HUES6 (cell line): ENCODE data around the gene CENPC.
"Not testable (repeated sequence)": the region's sequence is repeated elsewhere in the genome, so short reads cannot be mapped to it uniquely, and the experiment has no call there.

Source experiments
- H3K27ac ChIP-seq: 2 replicates; pipeline ENCODE4 v1.7.0; 2013; ENCODE audit warnings: low read depth, mild to moderate bottlenecking, low read length, inconsistent platforms
- H3K27me3 ChIP-seq: 2 replicates; pipeline ENCODE4 v1.6.1; 2013; ENCODE audit warnings: low read length; ENCODE audit not compliant: control insufficient read depth, insufficient read depth
- H3K36me3 ChIP-seq: 2 replicates; pipeline ENCODE4 v1.6.1; 2013; ENCODE audit warnings: low read length; ENCODE audit not compliant: control insufficient read depth, insufficient read depth
- H3K4me1 ChIP-seq: 2 replicates; pipeline ENCODE4 v1.6.1; 2013; ENCODE audit warnings: low read length; ENCODE audit not compliant: control insufficient read depth, insufficient read depth
- H3K4me3 ChIP-seq: 2 replicates; pipeline ENCODE4 v1.5.1; 2013; ENCODE audit warnings: low read depth, low read length
- H3K9ac ChIP-seq: one replicate; pipeline ENCODE4 v1.6.1; 2013; ENCODE audit warnings: mild to moderate bottlenecking, low read length
- H3K9me3 ChIP-seq: 2 replicates; pipeline ENCODE4 v1.6.1; 2013; ENCODE audit warnings: low read depth, low read length; ENCODE audit not compliant: control insufficient read depth, insufficient read depth

CENPC gene

GRCh38 chr4:67475155-67475554 lies 70.1 kb downstream of the CENPC start:
- no peak overlapping the region for H3K27ac ChIP-seq
- peaks cover 41% of the 10 kb centered on the region for H3K36me3 ChIP-seq
- no peaks in the 10 kb centered on the region for H3K27me3 ChIP-seq
- no peak overlapping the region for H3K4me3 ChIP-seq
- H3K9ac ChIP-seq = no peak overlapping the region
- peaks cover 13% of the 10 kb centered on the region for H3K4me1 ChIP-seq
- no peaks in the 10 kb centered on the region for H3K9me3 ChIP-seq

GRCh38 chr4:67470871-67471270 lies 74.4 kb downstream of the CENPC start:
- Histone ChIP-seq H3K4me1 (no peaks in the 10 kb centered on the region; the same call in 1 of the 2 replicates), H3K4me3 (no peak overlapping the region), H3K27me3 (no peaks in the 10 kb centered on the region), H3K9ac (no peak overlapping the region), H3K9me3 (no peaks in the 10 kb centered on the region), H3K27ac (no peak overlapping the region), H3K36me3 (peaks cover 35% of the 10 kb centered on the region)

GRCh38 chr4:67468830-67469229 lies 76.5 kb downstream of the CENPC start:
- Histone ChIP-seq H3K27me3 (no peaks in the 10 kb centered on the region), H3K36me3 (peaks cover 18% of the 10 kb centered on the region), H3K9me3 (no peaks in the 10 kb centered on the region)

GRCh38 chr4:67466751-67467150 lies 78.6 kb downstream of the CENPC start:
- Histone ChIP-seq H3K36me3 (0 out of 2 replicates have a peak, but pooled peaks cover 5% of the 10 kb centered on the region), H3K4me3 (no peak overlapping the region), H3K9ac (no peak overlapping the region), H3K9me3 (no peaks in the 10 kb centered on the region), H3K27me3 (no peaks in the 10 kb centered on the region), H3K27ac (no peak overlapping the region), H3K4me1 (no peaks in the 10 kb centered on the region; the same call in 1 of the 2 replicates)

More at GRCh38 chr4:67468830-67469229, 76.5 kb downstream of the CENPC start:
- H3K27ac ChIP-seq = no peak overlapping the region
- no peak overlapping the region for H3K4me3 ChIP-seq
- no peak overlapping the region for H3K9ac ChIP-seq
- no peaks in the 10 kb centered on the region; the same call in 1 of the 2 replicates for H3K4me1 ChIP-seq

GRCh38 chr4:67465763-67466052 lies 79.6 kb downstream of the CENPC start:
- no peak overlapping the region for H3K27ac ChIP-seq
- H3K36me3 ChIP-seq = 0 out of 2 replicates have a peak, but pooled peaks cover 4% of the 10 kb centered on the region
- no peak overlapping the region for H3K4me3 ChIP-seq
- no peaks in the 10 kb centered on the region for H3K27me3 ChIP-seq
- no peaks in the 10 kb centered on the region; the same call in 1 of the 2 replicates for H3K4me1 ChIP-seq
- no peaks in the 10 kb centered on the region for H3K9me3 ChIP-seq
- no peak overlapping the region for H3K9ac ChIP-seq

GRCh38 chr4:67465032-67465762 lies 80.1 kb downstream of the CENPC start:
- Histone ChIP-seq H3K9ac (no peak overlapping the region), H3K4me1 (no peaks in the 10 kb centered on the region; the same call in 1 of the 2 replicates)

GRCh38 chr4:67460574-67460973 lies 84.7 kb downstream of the CENPC start:
- Histone ChIP-seq H3K9ac (no peak overlapping the region), H3K36me3 (no peaks in the 10 kb centered on the region; the same call in 1 of the 2 replicates), H3K9me3 (no peaks in the 10 kb centered on the region), H3K27me3 (no peaks in the 10 kb centered on the region), H3K27ac (no peak overlapping the region), H3K4me3 (no peak overlapping the region), H3K4me1 (no peaks in the 10 kb centered on the region)

More at GRCh38 chr4:67465032-67465762, 80.1 kb downstream of the CENPC start:
- no peak overlapping the region for H3K27ac ChIP-seq
- H3K4me3 ChIP-seq = no peak overlapping the region
- no peaks in the 10 kb centered on the region for H3K9me3 ChIP-seq
- H3K27me3 ChIP-seq = no peaks in the 10 kb centered on the region
- H3K36me3 ChIP-seq = 0 out of 2 replicates have a peak, but pooled peaks cover 4% of the 10 kb centered on the region

GRCh38 chr4:67459164-67459563 lies 86.1 kb downstream of the CENPC start:
- Histone ChIP-seq H3K27ac (no peak overlapping the region), H3K9ac (no peak overlapping the region), H3K27me3 (no peaks in the 10 kb centered on the region), H3K9me3 (no peaks in the 10 kb centered on the region), H3K4me1 (no peaks in the 10 kb centered on the region), H3K36me3 (no peaks in the 10 kb centered on the region; the same call in 1 of the 2 replicates), H3K4me3 (no peak overlapping the region)

GRCh38 chr4:67456577-67457196 lies 88.6 kb downstream of the CENPC start:
- no peak overlapping the region for H3K9ac ChIP-seq
- H3K4me3 ChIP-seq = no peak overlapping the region
- no peaks in the 10 kb centered on the region for H3K4me1 ChIP-seq
- no peaks in the 10 kb centered on the region; the same call in 1 of the 2 replicates for H3K36me3 ChIP-seq
- H3K27ac ChIP-seq = no peak overlapping the region
- no peaks in the 10 kb centered on the region for H3K9me3 ChIP-seq
- no peaks in the 10 kb centered on the region for H3K27me3 ChIP-seq

GRCh38 chr4:67452846-67453205 lies 92.5 kb downstream of the CENPC start:
- H3K27ac ChIP-seq, H3K9ac ChIP-seq, H3K9me3 ChIP-seq, H3K4me3 ChIP-seq, H3K27me3 ChIP-seq, H3K36me3 ChIP-seq, H3K4me1 ChIP-seq: not testable (repeated sequence)

GRCh38 chr4:67452100-67452845 lies 93.0 kb downstream of the CENPC start:
- no peak overlapping the region for H3K4me3 ChIP-seq
- H3K27ac ChIP-seq = no peak overlapping the region

More at GRCh38 chr4:67452100-67452845, 93.0 kb downstream of the CENPC start:
- Histone ChIP-seq H3K27me3 (no peaks in the 10 kb centered on the region), H3K9ac (no peak overlapping the region), H3K36me3 (no peaks in the 10 kb centered on the region; the same call in 1 of the 2 replicates), H3K4me1 (no peaks in the 10 kb centered on the region), H3K9me3 (no peaks in the 10 kb centered on the region)
